CD4-positive, alpha-beta T cell treated with Interleukin-6 at 100 ng/mL for 8 hours (primary cell): ENCODE results near the gene LZTFL1.
"Not testable (repeated sequence)": the region's sequence is repeated elsewhere in the genome, so short reads cannot be mapped to it uniquely, and the experiment has no call there.

Source experiments
- DNase-seq: peaks from one replicate; pipeline ENCODE4 v3.0.0-alpha.2; 2020; ENCODE audit warnings: mixed read lengths, low spot score

LZTFL1 gene

DNA sequence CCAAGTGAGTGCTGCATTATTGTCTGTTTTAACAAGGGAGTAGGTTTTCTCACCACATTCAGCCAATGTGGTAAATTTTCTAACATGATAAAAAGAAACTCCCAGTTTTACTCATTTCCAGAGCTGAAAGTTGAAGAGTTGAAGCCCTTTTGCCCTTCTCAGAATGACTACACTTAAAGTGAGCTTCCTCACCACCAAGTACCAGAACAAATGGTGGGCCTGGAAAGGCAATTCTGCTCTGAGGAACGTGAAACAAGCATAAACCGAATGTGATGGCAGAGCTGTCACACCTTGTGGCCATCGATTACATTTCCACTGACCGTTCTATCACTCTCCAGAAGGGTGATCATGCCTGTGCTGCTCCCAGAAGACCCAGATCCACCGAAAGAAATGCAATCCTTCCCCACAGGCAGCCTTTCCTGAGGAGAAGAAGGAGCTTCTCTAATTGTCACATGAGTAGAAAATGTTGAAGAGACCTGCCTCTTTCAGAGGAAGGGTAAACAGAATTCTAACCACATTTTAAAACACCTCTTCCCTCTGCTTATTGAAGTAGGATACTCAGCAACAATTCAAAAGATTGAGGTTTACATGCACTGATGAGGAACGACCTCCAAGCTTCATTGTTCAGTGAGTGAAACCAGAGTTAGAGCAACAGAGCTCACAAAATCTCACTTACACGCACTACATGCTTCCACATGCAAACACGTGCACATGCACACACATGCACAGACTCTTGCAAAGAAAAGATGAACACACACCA lies 23.0 kb upstream of the LZTFL1 start:
- DNase-seq: no peak

DNA sequence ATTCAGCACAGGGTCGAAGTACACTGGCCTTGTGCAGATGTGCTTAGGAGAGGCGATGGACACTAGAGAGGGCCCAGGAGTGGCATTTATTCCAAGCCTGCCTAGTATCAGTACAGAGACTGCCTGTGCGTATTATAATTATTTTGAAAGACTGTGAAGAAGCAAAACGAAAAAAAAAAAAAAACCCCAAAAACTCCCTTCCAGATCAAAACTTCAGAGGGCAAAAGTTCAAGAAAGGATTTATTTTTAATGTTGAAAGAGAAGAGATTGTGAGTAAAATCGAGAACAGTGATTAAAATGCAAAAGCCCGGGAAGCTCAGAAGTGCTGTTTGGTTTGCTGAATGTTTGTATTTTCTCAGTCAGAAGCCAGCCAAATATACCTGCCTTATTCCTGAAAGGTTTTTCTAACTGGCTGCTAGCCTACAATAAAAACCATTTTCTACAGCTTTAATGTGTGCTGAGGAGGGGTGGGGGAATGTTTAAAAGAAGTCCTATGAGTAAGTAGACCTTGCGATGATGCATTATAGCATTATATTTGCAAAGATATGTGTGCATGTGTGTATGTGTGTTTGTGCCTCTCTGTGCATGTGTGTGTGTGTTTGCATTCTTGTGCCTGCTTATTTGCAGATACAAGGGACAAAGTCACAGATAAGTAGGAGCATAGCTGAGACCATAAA lies 19.3 kb upstream of the LZTFL1 start:
- DNase-seq: no peak

GRCh38 chr3:45860481-45860880 lies 18.6 kb upstream of the LZTFL1 start:
- no peak for DNase-seq

GRCh38 chr3:45858809-45859543 lies 17.1 kb upstream of the LZTFL1 start:
- DNase-seq: no peak

- not testable (repeated sequence) for DNase-seq
Measured at GRCh38 chr3:45857024-45857423, 15.1 kb upstream of the LZTFL1 start.

- DNase-seq: not testable (repeated sequence)
Measured at GRCh38 chr3:45856323-45856722, 14.4 kb upstream of the LZTFL1 start.

- DNase-seq: no peak
Measured at GRCh38 chr3:45852828-45853227, 10.9 kb upstream of the LZTFL1 start.

GRCh38 chr3:45848392-45848791 lies 6.5 kb upstream of the LZTFL1 start:
- no peak for DNase-seq

- DNase-seq: no peak
Measured at GRCh38 chr3:45844616-45845015, 2.7 kb upstream of the LZTFL1 start.

DNA sequence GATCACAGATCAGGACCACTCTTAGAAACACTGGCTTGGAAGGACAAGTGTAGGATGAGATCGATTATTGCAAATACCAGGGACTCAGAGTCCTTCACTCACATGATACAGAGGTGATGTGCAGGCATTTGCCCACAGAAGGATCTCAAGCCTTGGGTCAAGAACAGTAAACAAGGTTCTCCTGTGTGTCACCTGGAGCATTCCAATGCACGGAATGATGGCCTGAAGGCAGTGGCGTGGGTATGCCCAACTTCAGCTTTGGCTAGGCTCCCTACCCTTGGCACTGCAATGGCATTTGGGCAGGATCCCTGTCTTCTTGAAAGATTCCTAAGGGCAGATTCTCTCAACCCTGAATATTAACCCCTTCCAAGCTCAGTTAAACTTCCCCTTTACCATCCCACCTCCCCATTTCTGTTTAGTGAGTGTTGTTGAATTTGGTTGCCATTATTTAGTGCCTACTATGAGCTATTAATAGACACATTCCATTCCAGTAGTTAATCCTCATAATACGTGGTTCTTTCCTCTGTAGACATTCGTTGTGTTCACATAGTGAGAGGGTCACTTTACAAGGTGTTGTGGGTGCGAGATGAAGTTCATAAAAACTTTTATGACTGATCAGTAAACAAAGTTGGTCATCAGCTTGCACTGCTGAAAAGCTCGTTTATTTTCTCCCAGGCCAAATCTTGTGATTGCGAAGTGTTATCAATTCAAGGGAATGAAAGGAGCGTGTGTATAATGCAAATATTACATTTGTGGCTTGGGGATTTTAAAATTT lies 1.1 kb upstream of the LZTFL1 start:
- no peak for DNase-seq

- peak; percentile 8 for DNase-seq
Measured at GRCh38 chr3:45841420-45841756, 531 bp downstream of the LZTFL1 start.

GRCh38 chr3:45838466-45838865 lies 3.5 kb downstream of the LZTFL1 start:
- no peak for DNase-seq

DNA sequence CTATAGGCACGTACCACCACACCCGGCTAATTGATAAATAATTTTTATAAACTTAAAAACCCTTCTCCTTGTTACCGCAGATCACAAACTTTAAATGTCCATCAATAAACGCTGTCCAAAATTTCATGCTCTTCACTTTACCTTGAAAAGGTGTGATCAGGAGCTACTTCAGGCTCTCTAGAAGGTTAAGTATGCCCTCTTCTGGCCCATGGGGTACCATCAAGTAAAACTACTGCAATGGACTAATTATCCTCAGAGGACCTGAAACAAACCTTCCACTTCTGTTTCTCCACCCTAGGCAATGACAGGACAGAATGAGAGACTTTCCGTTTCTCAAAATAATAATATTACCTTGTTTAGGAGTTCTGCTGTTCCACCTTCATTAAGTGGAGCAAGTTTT lies 9.2 kb downstream of the LZTFL1 start:
- DNase-seq: no peak

DNA sequence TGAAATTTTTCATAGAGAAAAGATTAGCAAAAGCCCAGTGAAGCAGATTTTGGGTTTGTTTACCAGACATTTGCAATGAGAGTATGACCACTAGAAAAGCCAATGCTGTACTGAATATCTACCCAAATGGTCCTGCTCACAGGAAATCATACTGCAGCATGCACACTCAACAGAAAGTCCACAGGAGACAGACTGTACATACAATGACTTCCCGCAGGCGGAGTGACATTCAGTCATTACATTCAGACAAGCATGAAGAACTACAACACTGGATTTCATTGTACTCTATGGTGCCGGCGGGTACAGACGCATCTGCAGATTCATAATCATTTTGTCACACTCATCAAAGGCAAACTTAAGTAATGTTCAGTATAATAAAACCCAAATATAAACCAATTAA lies 11.8 kb downstream of the LZTFL1 start:
- DNase-seq: no peak

- no peak for DNase-seq
Measured at GRCh38 chr3:45826908-45827307, 15.0 kb downstream of the LZTFL1 start.

- DNase-seq: no peak
Measured at GRCh38 chr3:45826321-45826720, 15.6 kb downstream of the LZTFL1 start.

DNA sequence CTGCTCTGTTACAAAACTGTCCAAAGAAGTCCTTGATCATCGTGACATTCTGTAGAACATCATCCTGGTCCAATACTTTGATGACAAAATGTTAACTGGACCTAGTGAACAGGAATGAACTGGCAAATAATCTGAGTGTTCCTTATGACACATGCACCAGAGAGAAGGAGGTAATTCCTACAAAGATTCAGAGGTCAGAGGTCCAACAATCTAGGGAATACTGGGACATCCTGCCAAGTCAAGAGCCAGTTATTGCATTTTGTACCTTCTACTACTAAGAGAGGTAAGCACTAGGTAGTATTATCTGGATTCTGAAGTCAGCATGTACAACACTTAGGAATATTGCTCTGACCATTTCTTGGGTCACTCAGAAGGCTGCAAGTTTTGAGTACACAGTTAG lies 20.8 kb downstream of the LZTFL1 start:
- DNase-seq: no peak

- no peak for DNase-seq
Measured at GRCh38 chr3:45819543-45819942, 22.4 kb downstream of the LZTFL1 start.

- DNase-seq: no peak
Measured at GRCh38 chr3:45817831-45818522, 23.9 kb downstream of the LZTFL1 start.

DNA sequence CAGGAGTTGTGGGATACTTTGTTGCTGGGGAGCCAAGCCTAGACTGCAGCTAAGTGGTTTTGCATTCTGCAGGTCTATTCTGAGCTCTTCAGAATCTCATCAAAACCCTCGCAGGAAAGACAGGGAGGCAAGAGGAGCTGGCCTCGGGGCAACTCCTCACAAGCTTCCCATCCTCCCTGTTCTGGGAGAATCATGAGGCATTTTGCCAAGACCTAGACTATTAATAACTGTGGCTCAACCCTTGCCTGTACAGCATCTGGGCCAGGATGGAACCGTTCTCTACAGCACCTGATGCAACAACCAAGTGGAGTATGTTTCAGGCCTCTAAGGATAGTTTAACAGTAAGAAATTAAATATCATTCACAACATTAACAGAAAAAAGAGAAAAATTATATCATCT lies 25.4 kb downstream of the LZTFL1 start:
- no peak for DNase-seq

- DNase-seq: no peak
Measured at GRCh38 chr3:45814322-45814721, 27.6 kb downstream of the LZTFL1 start.
